NCI-H2081 (cell line): ENCODE data around the gene SEMA5A.
"Not testable (repeated sequence)": the region's sequence is repeated elsewhere in the genome, so short reads cannot be mapped to it uniquely, and the experiment has no call there.

Source experiments
- DNase-seq, 2 experiments: peaks; one replicate each; lab custom pipeline; 2025; lab: John Stamatoyannopoulos, UW

Gene SEMA5A

DNA sequence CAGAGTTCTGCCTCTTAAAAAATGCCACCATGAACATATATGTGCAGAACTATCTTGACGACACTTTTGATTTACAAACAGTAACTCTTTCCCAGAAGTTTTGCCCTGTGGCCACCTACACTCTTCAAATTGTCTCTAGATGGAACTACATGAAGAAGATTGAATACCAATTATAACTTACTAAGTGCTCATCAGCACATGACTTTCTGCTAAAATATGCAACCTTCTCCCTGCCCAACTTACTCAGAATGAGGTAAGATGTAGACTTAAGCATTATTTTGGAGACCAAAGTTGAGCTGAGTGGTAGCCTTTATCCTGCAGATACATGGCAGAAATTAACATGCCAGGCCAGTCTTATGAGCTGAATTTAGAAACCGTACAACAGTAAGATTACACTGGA, 105.4 kb downstream of the SEMA5A start:
- DNase-seq = no peak

DNA sequence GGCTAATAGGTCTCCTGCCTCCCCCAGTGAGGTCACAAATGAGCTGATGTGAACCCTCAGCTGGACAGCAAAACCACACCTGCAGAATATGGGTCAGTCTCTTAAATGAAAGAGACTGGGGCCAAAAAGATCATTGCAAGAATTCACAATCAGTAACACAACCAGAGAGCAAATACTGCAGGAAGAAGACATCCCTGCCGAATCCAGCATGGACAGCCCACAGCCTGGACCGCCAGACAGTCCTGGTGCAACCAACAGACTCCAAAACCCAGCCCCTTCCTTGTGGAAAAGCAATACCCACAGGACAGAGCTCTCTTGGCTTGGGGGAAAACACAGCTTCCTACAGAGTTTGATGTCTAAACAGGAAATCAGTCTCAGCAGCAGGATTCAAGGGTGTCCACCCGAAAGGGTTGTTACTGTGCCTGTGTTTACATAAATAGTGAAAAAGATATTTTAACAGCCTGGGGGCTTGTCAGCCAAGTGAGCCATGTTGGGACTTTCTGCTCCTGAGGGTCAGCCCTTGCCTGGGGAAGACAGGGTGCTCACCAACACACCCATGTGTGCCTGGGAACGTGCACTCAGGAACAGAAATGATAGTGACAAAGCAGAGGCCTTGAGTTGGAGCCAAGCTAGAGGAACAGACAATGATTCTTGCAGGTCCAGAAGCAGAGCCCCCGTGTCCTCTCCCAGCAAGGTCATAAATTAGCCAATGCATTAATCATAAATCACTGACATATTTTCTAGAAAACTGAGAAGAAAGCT, 106.2 kb downstream of the SEMA5A start:
- no peak for DNase-seq

DNA sequence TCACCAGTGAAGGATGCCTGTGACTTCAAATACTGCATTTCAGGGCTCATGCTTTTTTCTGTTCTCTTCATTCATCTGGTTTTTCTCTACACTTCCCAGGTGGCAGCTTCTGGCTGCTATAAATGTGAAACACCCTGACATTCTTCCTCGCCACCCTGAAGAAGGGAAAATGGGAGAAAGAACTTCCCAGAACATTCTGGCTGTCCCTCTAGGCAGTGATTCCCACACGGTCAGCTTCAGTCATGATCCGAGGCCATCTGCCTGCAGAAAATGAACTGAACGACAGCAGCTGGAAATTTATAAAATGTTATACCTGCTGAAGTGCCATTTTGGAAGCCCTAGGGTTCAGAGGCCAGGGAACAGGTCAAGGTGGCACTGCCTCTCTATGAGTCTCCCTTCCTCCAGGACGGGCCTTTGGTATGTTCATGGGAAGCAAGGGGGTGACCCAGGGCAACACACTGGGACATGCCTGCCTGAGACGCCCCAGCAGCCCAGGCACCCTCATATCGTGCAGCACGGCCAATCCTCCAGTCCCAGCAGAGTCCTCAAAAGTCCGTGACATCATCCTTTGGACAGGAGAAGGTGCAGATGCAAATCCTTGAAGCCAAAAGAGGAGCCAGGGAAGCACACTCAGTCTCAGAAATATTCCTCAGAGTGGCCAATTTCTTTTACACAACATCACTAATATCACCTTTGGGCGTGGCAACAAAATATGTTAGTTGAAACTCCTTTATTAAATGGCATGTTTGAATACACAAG, 107.1 kb downstream of the SEMA5A start:
- no peak for DNase-seq

DNA sequence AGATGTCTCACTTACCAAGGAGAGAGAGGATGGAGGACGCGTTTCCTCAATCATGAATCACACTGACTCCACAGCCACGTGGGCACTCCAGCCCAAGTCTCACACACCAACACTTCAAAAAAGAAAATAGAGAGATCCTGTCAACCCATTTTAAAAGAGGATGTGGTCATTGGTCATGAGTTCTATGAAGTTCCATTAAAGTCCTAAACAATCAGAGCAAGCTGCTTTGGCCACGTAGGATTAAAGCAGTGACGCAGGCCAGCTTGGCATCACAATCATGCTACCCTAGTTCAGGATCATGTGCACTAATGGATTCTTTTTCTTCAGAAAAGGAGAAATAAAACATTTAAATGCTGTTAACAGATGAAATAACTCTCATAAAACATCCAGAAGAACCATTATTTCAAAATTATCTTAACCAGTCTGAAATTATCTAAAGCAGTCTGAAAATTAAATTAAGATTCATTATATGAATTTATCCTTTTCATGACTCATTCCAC, 108.1 kb downstream of the SEMA5A start:
- no peak for DNase-seq

DNA sequence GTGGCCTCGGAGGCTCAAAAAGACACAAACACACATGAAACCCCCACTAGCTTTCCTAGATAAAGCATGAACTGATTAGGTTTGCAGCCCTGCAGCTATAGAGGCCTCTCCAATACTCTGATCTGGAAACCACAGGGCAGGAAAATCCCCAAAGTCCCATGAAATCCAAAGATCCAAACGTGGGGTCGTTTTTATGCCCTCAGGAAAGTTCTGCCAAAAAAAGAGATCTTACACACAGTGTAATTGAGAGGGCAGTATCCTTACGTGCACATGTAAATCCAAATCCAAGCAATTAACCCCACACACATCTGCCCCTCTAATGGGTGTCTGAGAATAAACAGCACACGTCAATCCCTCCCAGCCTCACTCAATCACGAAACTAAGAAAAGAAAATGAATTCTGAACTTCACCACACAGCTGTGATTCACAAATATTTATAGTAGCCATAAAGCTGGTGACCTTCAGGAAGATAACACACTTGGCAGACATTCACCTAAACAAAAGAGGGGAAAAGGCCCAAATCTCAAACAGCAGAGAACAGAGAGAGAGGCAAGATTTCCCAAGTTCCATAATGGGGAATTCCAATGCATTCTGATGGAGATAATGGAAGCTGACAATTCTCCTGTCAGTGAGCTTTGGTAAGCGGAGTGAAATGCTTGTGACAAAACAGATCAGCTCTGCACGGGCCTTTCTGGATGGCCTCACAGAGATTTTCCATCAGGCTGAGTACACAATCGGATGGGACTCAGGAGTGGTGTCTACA, 114.2 kb downstream of the SEMA5A start:
- no peak for DNase-seq

DNA sequence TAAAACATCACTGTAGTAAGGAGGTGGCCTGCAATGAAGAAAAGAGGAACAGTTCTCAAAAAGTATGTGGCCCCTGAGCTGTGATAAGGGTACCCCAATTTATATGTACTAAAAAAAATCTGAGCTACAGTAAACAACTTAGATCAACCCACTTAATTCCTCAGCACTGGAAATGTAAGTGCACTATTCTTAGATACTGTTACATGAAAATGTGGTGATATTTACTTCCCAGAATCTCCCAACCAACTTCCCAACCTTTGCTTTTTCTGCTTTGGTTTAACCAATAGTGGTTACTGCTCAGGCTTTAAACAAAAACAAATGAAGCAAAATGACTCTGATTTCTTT, 114.8 kb downstream of the SEMA5A start:
- no peak for DNase-seq

DNA sequence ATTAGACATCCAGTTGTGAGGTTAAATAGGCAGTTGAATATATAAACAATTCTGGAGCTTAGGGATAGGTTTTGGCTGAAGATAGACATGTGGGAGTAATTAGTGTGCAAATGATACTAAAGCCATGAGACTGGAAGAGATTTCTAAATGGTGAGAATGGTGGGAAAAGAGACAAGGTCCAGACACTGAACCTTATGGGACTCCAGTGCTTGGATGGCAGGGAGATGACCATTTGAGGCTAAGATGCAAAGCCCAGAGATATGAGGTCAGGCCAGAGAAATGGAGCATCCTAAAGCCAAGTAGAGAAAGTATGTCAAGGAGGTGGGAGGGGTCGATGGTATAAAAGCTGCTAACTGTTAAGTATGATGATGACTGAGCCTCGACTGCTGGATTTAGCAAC, 115.6 kb downstream of the SEMA5A start:
- no peak for DNase-seq

DNA sequence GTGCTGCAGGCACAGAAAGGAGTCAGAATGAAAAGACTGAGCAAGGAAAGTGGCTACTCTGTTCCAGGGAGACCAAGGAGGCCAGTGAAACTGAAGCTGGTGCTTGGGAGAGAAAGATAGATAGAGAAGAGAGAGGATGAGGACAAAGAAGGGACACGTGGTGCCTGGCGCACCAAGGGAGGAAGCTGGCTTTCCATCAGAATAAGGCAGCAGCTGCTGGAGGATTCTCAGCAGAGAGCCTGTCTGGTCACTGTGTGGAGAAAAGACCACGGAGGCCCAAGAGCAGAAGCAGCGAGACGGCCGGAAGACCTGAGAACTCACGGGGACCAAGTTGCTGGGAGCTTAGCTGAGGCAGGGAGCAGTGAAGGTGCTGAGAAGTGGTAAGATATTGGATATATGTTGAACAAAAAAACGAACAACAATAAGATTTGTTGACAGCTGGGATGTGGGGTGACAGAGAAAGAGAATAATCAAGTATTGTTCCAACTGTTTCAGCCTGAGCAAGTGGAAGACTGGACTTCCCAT, 116.1 kb downstream of the SEMA5A start:
- DNase-seq = no peak

DNA sequence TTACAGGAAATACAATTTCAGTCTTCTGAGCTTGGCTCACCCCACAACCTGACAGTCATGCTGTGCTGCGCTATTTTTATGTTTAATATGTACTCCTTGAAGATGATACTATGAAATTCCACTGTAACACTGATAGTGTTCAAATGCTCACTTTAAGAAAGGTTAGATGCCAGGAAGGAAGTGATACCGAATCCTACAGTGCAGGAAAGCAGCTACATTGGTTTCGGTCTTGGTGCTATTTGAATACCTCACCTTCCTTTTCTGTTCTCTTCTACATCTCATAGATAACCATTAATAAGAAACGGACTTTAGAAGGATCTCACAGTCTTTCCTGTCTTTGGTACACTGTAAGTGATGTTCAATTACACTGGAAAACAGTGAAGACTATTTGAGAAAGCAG, 117.6 kb downstream of the SEMA5A start:
- DNase-seq = no peak

DNA sequence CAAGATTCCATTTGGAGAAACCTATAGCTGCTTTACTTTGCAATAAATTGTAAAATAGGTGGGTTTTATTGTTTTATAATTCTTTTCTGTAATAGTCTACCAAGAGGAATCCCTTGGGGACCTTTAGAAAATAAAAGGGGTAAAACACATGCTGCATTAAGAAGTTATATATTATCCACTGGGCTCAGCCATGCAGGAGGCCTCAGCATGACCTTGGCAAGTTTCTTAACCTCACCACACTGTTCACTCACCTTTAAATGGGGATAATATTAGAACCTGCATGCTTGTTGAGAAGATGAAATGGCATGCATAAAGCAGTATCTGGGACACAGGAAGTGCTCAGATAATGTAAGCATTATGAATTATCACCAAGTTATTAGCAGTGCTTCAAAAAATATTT, 120.2 kb downstream of the SEMA5A start:
- no peak for DNase-seq

DNA sequence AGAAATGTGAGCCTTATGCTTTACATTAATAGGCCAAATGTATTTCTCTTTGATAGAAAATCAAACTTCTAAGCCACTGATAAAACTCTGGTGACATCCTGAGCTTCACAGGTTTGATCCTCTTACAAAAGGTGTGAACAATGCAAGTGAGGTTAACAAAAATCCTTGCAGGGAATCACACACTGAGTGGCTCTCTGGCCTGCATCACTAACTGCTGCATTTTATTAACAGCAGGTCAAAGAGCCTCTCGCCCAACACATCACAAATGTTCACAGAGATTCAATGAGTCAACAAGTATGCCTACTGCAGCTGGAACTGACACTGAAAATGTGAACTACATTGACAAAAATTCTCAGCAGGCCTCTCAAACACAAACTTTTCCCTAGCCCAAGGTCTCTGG, 122.3 kb downstream of the SEMA5A start:
- DNase-seq = no peak

DNA sequence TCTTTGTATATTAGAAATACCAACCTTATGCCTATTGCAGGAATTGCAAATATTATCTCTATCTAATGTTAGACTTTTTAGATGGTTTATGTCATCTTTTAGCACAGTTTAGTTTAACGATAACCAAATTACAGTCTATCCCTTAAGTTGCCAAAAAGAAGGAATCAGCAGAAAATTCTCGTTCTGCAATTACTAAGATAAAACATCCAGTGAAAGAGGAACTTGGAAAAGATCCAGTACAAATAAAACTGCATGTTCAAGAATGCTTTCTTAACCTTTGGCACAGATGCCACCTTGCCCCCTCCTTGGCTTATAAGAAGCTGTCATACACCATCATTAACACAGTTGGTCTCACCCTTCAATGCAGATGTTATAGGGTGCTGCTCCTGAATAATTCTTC, 124.0 kb downstream of the SEMA5A start:
- no peak for DNase-seq

DNA sequence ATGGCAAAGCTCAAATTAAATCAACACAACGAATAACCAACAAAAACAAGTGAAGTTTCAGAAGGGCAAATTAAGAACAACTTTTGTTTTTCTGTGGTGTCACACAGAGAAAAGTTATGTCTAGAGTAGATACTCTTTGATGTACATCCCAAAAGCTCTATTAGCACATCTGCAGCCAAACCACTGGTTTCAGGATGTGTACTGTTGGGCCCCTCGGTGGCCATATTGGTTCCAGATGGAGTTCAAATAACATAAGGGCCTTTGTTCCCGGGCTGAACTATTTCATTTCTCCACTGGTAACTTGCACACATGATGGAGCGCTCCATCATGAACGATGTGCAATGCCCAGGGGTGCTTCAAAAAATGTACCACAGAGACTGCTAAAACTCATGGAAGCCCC, 126.1 kb downstream of the SEMA5A start:
- no peak for DNase-seq

DNA sequence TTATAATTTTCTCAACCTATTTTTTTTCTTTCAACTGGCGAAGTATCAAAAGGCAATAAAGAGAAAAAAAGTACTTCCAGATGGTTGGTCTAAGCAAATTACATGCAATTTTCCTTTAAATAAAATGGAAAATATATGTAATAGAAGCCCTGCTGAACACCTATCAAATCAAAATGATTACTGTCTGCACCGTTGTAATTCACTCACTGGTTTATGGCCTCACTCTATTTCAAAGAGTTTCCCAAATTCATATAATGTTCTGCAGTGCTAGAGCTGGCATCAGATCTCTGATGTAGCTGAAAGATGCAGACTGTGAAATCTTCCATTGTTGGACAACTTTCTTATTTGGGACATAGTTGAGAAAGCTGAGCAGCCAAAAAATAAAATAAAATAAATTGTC, 130.3 kb downstream of the SEMA5A start:
- DNase-seq = no peak

DNA sequence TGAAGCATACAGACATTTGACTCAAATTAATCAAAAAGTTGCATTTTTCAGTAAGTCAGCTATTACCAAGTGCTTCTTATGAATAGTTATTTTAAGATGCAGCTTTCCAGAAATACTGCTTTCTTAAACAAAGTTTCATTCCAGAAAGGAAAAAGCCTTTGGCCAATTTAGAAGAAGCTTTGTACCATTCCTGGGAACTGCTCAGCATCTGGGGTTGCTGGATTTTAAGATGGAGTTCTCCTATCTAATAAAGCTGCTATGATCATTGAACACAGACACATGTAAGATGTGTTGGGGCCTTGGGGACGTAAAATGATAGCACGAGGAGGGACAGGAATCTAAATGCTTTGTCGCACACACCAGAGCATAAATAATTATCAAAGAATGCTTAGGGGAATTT, 130.8 kb downstream of the SEMA5A start:
- no peak for DNase-seq

DNA sequence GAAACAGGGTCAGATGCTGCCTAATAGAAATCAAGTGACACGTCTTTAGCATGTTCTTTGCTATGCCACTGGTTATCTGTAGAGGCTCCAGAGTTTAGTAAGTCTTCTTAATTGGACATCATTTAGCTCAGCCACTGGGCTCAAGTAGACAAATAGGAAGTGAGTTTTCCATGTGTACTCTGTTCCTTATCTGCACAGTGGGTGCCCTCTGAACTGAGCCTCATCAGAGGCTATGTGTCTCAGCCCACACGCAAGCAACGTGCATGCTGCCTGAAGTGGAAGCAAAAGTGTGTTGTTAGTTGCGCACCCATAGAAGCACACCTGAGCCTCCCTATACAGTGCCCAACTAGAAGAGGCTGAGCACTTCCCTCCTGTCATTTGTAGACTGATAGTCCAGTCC, 134.7 kb downstream of the SEMA5A start:
- DNase-seq = no peak

DNA sequence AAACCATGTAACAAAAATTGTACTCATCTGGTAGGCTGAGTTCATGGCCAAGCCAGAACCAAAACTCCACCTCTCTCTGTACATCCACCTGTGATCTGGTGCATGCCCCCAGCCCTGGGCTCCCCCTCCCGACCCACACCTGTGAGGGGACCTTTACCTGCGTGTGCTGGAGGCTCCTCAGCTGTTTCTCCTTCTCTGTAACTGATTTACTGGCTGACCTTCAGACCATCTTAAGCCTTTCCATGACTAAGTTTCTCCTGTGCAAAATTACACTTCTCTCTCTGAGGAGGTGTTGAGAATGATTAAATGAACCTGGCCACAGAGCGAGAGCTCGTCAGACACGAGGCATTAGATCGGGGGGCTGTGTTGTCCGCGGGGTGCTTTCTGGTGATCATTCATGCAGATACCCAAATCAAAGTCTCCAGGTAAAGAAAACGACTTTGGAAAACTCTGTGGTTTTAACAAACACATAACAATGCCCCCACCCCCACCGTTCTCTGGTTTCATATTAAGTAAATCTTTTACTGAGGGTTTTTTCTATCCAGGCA, 136.4 kb downstream of the SEMA5A start:
- no peak for DNase-seq

DNA sequence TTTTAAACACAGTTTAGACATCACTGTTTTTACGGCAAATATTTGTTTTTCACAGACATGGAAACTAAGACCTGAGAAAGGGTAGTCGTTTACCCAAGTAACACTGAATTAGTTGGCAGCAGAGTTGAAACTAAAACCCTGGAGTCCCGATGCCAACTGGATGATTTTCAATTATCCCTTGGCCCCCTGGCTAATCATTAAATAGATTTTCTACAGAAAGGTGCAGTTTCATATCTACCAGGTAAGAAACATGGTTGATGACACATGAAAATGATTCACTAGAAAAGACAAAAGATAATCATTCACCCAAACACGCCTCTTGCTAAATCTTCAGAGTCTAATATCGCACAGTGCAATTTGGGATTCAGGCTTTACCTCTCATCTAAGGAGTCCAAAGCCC, 136.9 kb downstream of the SEMA5A start:
- peak in 1 of 2 experiments; percentile 22 for DNase-seq

DNA sequence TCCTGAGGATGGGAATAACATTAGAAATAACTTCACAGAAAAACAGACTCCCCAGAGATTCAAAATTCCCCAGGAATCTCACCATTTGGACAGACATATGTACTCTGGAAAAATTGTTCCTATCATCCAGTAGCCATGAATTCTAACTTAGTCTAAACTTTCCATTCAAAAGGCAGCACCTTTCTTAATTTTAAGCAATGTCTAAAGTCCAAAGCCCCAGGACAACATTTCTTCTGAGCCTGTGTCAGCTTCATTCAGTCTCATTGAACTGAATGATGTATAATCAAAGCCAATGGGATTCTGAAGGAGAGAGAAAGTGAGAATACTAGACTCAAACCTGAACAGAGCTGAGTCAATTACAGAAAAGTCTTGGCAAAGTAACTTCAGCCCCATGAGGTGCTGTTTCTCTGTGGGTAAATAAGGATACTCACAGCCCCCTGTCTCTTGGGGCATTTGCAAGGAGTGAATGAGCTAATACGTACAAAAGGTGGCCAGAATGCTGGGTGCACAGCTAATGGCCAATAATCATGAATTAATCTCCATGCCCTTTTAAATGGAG, 140.6 kb downstream of the SEMA5A start:
- no peak for DNase-seq

DNA sequence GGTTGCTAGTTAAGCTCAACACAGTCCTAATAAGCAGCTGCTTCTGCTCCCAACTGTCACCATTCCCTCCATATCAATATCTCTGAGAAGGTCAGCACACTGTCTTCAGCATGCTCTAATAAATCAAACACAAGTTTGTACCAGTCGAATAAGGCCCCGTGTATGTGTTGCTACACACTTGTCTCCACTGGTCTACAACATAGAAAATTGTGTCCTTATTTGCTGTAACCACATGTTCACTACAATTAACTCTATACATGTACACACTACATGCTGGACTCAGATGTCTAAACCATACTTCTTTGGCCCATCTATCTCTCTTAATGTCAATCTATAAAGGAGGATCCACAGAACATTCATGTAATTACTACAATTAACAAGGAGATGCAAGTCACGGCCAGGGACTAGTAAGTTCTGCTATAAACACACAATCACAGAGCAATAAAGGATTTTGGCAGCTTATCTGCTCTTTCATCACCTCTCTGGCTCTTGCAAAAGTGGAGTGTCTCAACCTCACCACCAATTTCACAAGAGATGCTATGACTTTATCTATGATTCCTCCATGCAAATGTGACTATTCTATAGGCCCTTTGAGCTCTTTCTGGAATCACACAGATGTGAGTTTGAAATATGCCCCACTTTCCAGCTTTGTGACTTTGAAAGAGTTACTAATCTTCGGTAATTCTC, 143.9 kb downstream of the SEMA5A start:
- DNase-seq = peak in 1 of 2 experiments; percentile 54

DNA sequence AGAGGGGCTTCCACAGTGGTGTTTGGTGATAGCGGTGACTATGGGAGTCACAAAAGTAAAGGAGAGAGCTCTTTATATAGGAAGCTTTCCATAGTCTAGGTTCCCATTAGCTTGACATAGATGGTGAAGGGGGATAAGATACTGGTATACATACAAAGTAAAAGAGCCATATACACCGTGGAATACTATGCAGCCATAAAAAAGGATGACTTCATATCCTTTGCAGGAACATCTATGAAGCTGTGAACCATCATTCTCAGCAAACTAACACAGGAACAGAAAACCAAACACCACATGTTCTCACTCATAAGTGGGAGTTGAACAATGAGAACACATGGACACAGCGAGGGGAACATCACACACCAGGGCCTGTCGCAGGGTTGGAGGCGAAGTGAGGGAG, 146.1 kb downstream of the SEMA5A start:
- not testable (repeated sequence) for DNase-seq
